Stimulated activated CD4-positive, alpha-beta T cell treated with anti-CD3 and anti-CD28 coated beads, Interleukin-1b, Interleukin-23, amount 100 ng/mL, for 1 hour (primary cell): ENCODE results near the gene SPATA25.
"Not testable (repeated sequence)": the region's sequence is repeated elsewhere in the genome, so short reads cannot be mapped to it uniquely, and the experiment has no call there.

Experiments used
- DNase-seq, 2 donors: peaks; one replicate each; pipeline ENCODE4 v3.0.0-alpha.2; 2020; ENCODE audit warnings: low read depth in 2 of 2

The SPATA25 gene

DNA sequence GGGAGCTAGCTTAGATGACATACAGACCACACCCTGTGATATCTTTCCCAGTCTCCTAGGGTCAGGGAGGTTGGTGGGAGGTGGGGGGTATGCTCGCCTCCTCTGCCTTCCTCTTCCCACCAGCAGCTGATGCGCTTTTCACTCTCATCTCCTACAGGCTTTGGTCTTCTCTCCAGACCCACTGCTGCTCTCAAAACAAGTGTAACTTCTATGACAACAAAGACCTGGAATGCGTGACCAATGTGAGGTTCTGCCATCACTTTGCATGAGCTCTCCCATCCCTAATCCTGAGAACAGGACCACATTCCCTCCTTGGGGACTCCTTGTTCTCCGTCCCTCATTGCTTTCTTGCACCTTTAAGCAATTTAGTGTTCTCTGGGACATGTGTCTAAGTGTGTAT is 6.4 kb upstream of the SPATA25 start:
- DNase-seq = no peak

DNA sequence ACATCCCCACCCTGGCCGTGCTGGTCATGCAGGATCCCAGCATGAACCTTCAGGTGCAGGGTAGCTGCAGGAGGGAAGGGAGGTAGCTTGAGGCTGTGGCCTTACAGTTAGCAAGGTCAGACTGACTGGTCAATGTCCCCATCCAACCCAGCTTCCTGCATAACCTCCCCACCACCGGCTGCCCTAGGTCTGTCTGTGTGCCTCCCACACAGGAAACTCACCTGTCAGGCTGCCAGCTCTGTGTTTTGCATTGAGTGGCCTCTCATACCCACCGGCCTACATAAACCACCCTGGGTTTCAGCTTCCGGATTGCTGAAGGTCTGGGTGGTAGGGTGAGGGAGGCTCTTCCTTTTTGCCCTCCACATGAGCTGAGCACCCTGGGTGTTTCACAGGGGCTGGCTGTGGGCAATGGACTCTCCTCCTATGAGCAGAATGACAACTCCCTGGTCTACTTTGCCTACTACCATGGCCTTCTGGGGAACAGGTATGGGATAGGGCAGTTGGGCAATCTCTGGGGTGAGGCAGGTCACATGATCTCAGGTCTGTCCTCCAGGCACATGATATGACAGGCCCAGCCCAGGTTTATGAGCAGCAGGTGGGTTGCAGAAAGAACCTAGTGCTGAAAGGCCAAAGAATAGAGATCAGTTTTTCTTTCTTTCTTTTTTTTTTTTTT is 5.5 kb upstream of the SPATA25 start:
- DNase-seq = no peak

DNA sequence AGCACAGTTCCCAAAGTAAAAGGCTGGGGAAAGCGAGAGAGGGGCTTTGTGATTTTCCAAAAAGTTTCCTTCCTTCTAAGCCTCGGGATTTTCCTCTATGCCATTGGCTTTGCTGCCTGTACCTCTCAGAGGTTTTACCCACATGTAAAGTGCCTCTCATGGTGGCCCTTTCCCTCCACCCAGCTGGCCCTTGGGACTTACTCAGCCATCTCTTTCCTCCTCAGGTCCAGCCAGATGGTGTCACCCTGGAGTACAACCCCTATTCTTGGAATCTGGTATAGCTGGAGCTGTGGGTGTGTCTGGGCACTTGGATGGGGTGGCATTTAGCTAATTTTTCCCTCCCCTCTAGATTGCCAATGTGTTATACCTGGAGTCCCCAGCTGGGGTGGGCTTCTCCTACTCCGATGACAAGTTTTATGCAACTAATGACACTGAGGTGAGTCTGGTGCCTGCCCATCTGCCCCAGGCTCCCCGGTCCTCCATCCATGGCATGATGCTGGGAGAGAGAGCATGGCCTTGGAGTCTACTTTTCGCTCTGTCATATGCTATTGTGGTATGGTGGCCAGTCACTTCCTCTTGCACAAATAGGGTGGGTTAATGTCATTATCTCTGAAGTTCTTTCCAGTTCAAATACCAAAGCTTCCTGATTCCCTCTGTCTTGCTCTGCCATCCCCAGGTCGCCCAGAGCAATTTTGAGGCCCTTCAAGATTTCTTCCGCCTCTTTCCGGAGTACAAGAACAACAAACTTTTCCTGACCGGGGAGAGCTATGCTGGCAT is 4.8 kb upstream of the SPATA25 start:
- no peak for DNase-seq

DNA sequence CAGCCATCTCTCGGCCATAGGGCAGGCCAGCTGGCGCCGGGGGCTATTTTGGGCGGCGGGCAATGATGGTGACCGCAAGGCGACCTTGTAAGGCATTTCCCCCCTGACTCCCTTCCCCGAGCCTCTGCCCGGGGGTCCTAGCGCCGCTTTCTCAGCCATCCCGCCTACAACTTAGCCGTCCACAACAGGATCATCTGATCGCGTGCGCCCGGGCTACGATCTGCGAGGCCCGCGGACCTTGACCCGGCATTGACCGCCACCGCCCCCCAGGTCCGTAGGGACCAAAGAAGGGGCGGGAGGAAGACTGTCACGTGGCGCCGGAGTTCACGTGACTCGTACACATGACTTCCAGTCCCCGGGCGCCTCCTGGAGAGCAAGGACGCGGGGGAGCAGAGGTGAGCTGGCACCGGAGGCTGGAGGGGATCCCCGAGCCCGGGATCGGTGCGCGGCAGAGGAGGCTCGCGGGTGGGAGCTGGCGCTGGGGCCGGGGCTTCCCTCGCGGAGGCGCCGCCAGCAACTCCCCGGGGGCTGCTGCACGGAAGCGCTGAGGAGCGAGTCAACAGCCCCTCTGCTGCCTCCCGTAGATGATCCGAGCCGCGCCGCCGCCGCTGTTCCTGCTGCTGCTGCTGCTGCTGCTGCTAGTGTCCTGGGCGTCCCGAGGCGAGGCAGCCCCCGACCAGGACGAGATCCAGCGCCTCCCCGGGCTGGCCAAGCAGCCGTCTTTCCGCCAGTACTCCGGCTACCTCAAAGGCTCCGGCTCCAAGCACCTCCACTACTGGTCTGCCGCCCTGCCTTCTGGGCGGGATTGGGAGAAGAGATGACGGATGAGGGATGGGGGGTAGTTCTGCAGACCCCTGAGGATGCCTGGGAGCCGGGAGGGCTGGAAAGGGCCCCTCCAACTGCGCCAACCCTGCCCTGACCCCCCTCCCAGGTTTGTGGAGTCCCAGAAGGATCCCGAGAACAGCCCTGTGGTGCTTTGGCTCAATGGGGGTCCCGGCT is 3.9 kb upstream of the SPATA25 start, which contains the start of the genes CTSA and NEURL2:
TSS of gene CTSA (plus strand) at position 351 of the 999 bp plus-strand sequence. CDS start at position 585, 234 bp downstream.
TSS of gene NEURL2 (minus strand) at position 224 of the 999 bp plus-strand sequence. CDS start at position 7, 217 bp downstream.
- peak; percentile 63 to 73 for DNase-seq

DNA sequence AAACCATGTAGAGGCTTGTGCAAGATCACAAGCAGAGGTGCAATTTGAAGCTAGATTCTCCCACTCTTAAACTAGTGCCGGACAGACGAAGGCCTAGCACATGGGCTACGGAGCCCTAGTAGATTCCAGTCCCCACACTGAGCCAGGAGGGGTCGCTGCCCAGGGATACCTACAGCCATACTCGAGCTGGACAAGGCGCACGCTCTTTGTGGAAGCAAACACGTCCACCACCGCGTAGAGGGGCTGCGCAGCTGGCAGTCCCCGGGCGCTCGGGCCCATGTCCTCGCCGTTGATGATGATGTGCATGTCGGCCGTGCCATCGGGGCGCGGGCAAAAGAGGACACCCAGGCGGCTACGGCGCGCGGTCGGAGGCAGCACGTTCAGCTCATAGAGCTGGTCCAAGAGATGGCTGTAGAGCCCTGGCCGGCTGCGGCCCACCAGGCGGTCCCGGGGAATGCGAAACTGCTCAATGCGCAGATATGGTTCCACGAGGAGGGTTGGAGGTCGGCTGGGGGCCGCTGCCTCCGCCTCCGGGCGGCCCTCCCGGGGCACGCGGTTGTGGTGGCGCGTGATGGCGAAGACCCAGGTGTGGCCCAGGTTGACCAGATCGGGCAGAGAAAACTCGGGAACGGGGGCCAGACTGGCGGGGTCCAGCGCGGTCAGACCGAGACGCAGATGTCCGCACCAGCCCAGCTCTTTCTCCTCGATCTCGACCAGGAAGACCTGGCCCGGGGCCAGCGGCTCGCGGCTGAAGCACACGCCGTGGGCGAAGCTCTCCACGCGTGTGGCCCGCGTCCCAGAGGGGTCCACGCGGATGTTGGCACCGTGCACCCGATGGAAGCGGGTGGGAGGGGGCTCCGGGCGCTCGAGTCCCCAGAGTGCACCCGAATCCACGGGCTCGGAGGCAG is 2.9 kb upstream of the SPATA25 start:
- DNase-seq = no peak

DNA sequence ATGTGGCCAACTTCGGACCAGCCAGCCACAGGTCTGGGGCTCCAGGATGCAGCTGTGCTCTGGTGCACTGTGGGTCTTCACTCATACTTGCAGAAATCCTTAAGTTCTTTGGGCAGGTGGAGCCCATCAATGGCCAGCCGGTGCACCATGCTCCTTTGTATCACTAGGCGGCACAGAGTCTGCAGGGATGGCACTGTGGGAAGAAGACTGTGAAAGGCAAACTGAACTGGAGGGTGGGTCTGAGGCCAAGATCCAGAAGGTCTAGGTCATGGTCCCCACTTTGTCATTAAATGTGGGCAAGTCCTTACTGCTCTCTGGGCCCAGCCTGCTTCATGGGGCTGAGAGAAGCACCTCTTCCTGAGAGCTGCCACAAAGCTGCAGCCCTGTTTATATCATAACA is 1.3 kb upstream of the SPATA25 start:
- DNase-seq = no peak

DNA sequence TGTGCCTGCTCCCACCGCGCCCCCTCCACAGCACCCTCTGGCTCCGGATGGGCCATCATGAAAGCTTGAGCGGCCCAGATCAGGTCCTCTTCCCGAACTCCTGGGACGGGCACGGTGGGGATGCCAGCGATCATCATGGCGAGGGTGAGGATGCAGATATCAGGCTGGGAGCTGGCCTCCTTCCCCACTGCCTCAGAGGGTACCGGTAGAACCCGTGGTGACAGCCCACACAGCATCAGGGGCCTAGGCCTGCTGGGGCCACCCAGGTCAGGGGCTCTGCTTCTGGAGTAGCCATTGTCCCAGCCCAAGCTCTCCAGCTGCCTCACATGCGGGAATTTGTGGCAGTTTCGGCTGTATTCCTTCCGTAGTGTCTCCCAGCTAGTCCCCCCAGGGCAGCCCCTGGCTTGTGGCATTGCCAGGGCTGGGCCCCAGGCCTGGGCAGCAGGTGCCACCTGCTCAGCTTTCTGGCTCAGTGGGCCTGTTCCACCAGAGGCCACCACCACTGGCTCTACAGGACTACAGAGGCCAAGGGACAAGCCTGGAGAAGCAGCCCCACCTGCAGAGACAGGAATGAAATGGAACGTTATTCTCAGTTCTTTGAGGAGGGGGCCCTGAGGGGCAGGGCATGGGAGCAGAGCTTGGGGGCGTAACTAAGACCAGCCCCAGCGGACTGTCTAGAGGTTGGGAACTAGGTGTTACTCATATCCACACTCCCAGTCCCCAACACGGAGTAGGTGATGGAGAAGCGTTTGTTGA is 654 bp downstream of the SPATA25 start:
- no peak for DNase-seq

DNA sequence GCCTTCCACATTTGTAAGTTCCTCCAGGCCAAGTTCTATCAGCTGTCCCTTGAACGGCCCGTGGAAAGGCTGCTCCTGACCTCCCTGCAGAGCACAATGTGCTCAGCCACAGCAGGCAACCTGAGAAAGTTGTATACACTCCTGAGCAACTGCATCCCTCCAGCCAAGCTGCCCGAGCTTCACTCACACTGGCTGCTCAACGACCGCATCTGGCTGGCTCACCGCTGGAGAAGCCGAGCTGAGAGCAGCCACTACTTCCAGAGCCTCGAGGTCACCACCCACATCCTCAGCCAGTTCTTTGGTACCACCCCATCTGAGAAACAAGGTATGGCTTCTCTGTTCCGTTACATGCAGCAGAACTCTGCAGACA is 4.3 kb downstream of the SPATA25 start:
- no peak for DNase-seq

DNA sequence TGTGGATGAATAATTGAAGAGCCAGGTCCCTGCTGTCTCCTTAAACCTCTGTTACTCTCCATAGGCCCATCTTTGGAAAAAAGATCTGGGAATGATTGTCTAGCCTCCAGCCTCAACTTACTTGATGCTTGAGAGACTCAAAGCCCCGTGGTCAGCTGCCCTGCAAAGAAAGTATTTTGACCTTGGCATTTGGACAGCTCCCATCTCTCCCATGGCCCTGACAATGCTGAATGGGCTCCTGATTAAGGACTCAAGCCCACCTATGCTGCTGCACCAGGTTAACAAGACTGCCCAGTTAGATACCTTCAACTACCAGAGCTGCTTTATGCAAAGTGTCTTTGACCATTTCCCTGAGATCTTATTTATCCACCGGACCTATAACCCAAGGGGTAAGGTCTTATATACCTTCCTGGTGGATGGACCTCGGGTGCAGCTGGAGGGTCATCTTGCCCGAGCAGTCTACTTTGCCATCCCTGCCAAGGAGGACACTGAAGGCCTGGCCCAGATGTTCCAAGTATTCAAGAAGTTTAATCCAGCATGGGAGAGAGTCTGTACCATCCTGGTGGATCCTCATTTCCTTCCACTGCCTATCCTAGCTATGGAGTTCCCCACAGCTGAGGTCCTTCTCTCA is 4.8 kb downstream of the SPATA25 start:
- DNase-seq = no peak

DNA sequence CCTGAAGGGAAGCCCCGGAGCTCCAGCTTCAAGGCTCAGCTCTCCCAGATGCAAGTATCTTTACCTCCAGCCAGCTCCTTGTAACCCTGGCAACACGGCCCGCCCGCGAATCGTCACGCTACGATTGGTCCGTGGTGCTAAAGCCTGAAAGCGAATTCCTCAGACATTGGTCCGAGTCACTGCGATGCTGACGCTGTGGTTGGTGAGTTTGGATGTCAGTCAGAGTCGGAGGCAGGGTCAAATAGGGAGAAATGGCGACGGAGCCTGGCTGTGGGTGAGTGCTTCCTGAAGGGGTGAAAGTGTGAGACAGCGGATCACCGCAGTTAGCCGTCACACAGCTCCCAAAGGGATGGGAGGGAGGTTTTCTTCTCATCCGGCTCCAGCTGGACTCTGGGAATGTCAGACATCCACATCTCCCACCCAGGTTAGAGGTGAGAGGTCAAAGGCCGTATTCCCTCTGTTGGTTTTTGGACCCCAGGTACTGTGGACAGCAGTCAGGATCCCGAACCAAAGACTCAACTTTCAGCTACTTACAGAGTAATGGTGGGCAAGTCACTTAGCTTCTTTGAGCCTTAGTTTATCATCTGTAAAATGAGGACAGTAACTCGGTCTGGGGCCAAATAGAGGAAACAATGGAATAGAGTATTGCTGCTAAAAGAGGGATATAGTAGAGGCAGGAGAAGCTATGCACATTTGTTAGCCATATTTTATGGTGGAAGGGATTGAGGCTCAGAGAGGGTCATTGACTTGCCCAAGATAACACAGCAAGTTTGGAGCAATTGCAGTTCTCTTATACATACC is 6.2 kb downstream of the SPATA25 start, which contains the start of gene ZSWIM1:
TSS of gene ZSWIM1 (plus strand) at position 240 of the 801 bp plus-strand sequence. CDS start 1,366 bp downstream, outside the sequence.
- DNase-seq = peak; percentile 97 to 98

DNA sequence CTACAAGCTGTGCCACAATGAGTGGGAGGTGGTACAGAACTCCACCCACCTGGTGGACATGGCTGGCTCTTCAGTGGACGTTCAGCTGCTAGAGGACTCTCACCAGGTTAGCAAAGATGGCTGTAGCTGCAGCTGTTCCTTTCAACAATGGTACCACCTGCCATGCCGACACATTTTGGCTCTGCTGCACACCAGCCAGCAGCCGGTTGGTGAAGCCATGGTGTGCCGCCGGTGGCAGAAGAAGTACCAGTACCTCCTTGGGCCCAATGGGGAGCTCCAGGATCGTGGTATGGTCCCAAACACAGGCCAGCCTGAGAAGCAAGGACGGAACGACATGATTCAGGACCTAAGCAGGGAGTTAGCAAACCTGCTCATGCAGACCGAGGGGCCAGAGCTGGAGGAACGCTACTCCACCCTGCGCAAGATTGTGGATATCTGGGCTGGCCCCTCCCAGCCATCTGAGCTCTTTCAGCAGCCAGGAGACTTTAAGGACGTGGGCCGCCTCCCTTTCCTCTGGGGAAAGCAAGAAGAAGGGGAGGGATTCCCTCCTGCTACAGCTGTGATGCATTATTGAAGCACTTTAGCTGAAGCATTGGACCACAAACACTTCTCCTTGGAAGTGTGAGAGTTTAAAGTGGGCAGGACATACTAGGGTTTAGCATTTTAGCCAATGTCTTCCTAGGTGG is 9.2 kb downstream of the SPATA25 start:
- DNase-seq = no peak

DNA sequence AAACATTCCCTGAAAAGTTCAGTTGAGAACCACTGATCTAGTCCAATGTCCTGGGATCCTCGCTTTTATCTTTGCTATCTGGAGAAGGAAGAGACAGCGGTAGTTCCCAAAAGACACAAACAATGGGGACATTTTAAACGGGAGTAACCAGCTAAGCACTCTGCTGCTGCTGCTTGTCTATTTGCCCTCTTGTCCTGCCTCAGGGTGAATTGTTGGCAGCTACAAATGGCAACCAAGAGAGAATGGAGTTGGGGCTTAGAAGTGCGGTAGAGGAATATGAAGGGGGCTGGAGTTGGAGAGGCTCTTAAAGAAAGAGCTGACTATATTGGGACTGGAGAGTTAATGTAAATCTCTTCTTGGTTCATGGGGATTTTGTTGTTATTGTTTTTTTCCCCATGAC is 12.8 kb downstream of the SPATA25 start:
- DNase-seq = no peak

DNA sequence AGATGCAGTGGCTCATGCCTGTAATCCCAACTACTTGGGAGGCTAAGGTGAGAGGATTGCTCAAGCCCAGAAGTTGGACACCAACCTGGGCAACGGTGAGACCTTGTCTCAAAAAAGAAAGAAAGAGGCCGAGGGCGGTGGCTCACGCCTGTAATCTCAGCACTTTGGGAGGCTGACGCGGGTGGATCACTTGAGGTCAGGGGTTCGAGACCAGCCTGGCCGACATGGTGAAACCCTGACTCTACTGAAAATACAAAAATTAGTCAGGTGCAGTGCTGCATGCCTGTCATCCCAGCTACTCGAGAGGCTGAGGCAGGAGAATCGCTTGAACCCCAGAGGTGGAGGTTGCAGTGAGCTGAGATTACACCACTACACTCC is 13.3 kb downstream of the SPATA25 start:
- DNase-seq = not testable (repeated sequence)

DNA sequence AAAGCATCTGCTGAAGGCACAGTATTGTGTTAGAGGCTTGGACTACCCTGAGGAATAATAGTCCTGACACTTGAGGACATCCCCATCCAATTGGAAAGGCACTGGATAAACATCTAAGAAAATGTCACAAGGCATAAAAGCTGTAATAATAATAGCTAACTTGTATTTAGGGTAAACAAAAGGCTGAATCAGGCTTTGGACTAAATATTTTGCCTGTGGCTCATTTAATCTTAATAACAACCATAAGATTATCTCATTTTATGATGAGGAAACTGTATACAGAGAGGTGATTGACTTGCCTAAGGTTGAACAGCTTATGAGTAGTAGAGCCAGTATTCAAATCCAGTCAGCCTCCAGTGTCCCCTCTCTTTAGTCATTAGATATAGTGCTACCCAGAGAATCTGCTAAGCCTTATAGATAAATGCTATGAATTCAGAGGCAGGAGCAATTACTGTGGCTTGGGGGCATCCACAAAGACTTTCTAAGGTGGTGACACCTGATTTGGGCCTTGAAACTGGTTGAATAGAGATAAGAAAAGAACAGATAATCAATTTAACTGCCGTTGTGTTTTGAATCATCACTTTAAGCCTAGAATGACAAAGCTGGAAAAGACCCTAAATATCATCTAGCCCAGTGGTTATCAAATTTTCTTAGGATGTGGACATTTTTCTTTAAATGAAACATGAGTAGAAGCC is 13.9 kb downstream of the SPATA25 start:
- no peak for DNase-seq

DNA sequence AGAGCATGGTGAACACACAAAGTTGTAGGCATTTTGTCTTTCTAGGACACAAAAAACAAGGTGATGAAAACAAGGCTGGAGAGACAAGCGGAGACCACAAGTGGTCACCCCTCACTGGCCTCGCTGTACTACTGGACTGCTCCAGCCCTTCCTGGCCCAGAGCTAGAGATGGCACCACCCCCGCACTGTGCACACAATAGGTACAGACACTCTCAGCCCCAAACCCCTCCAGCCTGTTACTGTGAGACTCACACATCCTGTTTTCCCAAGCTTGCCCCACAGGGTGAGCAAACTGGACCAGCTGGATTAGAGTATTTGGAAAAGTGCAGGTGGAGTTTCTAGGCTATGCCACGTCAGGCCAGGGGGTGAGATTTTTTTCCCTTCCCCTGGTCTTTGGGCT is 14.8 kb downstream of the SPATA25 start:
- no peak for DNase-seq

DNA sequence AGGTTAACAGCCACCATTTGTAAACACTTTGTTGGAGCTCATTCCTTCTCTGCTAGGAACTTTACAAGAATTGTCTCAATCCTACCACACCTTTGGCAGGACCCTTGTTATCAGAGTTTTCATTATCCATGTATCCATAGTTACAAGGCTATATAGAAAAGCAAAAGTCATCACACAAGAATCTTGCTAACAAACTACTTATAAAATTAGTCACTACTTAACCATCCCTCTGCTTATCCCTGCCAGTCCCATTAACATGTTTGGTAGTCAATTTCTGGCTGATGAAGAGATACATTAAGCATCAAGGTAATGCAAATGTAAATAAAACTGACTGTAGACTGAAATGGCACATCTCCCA is 19.6 kb downstream of the SPATA25 start:
- no peak for DNase-seq

DNA sequence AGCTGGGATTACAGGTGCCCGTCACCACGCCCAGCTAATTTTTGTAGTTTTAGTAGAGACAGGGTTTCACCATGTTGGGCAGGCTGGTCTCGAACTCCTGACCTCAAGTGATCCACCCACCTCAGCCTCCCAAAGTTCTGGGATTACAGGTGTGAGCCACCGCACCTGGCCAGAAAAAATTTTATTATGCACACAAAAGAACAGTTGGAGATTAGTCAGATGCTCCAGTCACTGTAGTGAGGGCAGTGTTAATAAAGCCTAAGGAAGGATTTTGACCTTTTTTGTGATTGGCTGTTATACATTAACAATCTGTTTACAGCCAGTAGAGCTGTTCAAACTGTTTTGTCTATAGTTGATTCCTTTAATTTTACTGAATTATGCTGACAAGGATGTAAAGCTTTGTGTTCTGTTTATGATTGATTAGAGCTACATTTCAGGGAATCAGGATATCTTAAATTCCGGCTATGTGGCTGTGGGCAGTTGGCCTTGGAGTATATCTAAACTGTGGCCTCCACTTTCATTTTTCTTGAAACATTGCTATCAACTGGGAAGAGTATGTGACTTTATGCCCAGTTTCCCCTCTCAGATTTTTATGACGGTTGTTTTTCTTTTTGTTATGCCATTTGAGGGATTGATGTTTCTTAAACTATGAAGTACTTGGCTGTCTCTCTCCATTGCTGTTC is 20.1 kb downstream of the SPATA25 start:
- no peak for DNase-seq
